GM18502 (cell line): Measurements from ENCODE around the gene SAXO1.
"Not testable (repeated sequence)": the region's sequence is repeated elsewhere in the genome, so short reads cannot be mapped to it uniquely, and the experiment has no call there.

ENCODE experiments used
- ATAC-seq: cut with Tn5 transposase; IDR thresholded peaks from one replicate; pipeline ENCODE4 v1.9.1; 2021; ENCODE audit warnings: mild to moderate bottlenecking; ENCODE audit not compliant: unreplicated experiment, poor library complexity

The SAXO1 gene

GRCh38 chr9:19033015-19033414 lies at the start of gene SAXO1:
SAXO1 (minus strand) TSS chr9:19033209; CDS start chr9:19032908, 301 bp downstream.
- ATAC-seq: no peak

- ATAC-seq: no peak
Measured at GRCh38 chr9:19074836-19075235, 41.8 kb upstream of the SAXO1 start.

- no peak for ATAC-seq
Measured at GRCh38 chr9:19074229-19074628, 41.2 kb upstream of the SAXO1 start.

- ATAC-seq: no peak
Measured at GRCh38 chr9:19057033-19057432, 24.0 kb upstream of the SAXO1 start.

- no peak for ATAC-seq
Measured at GRCh38 chr9:19050637-19051591, 17.9 kb upstream of the SAXO1 start.

GRCh38 chr9:19049917-19050636 lies 17.1 kb upstream of the SAXO1 start:
- no peak for ATAC-seq

GRCh38 chr9:19048966-19049916 lies 16.2 kb upstream of the SAXO1 start, which contains the start of gene RRAGA:
RRAGA (plus strand) TSS chr9:19049427; CDS start chr9:19049660, 233 bp downstream.
- peak; percentile 91 for ATAC-seq

- ATAC-seq: no peak
Measured at GRCh38 chr9:19036611-19037010, 3.6 kb upstream of the SAXO1 start.

- no peak for ATAC-seq
Measured at GRCh38 chr9:19032406-19032805, 603 bp downstream of the SAXO1 start.

GRCh38 chr9:19030899-19031298 lies 2.1 kb downstream of the SAXO1 start:
- peak; percentile 75 for ATAC-seq

GRCh38 chr9:19028835-19029451 lies 4.1 kb downstream of the SAXO1 start:
- peak; percentile 81 for ATAC-seq

GRCh38 chr9:19027825-19028224 lies 5.2 kb downstream of the SAXO1 start:
- ATAC-seq: no peak

- no peak for ATAC-seq
Measured at GRCh38 chr9:19026375-19026774, 6.6 kb downstream of the SAXO1 start.

GRCh38 chr9:19023078-19023477 lies 9.9 kb downstream of the SAXO1 start:
- no peak for ATAC-seq

- peak; percentile 74 for ATAC-seq
Measured at GRCh38 chr9:19022206-19022605, 10.8 kb downstream of the SAXO1 start.

- ATAC-seq: not testable (repeated sequence)
Measured at GRCh38 chr9:19021649-19022048, 11.4 kb downstream of the SAXO1 start.

GRCh38 chr9:19020886-19021455 lies 12.0 kb downstream of the SAXO1 start:
- ATAC-seq: no peak

GRCh38 chr9:19018201-19018600 lies 14.8 kb downstream of the SAXO1 start:
- ATAC-seq: no peak

- ATAC-seq: no peak
Measured at GRCh38 chr9:19009391-19009965, 23.5 kb downstream of the SAXO1 start.
